ENCODE measurements around the gene RND1.

RND1 gene

DNA sequence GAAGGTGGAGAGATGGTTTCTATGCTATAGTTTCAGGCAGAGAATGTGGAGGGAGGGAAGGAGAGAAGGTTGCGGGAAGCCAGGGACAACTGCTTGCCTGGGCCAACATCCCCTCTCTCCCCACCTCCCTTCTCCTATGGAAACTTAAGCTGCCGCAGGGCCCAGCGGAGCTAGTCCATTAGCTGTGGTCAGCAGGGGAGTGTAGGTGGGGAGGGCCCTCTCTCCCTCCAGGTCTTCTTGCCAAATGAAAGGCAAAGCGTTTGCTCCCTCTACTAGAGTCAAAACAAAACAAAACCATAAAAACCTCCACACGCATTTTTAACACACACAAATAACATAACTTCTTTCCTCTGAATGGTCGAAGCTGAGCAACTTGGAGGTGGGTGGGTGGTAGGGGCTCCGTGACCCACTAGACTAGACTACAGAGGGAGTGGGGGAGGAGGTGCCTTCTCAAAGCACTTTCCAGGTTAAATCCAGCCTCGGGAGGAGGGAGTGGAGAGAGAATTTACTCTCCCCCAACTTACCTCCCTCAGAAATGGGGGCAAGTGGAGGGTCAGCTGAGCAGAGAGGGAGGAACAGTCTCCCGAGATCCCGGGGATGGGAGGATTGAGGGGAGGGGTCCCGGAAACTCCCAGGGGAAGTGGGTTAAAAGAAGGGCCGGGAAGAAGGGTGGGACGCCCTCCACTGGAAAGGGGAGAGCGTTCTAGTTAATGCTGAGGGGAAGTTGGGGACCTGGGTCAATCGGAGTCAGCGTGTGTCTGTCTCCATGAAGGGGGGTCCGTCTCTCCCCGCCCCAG is 52.0 kb downstream of the RND1 start:
- CTCF ChIA-PET, result interaction anchor here (0.8 to 5.4 kb wide), 31 partner anchors 10 to 274 kb away, joined by 3 to 70 read pairs (median 7); partner anchors contain the start of genes DDX23 and RND1
- no peak for DNase-seq (ENCODE audit: extremely low spot score)
- TF ChIP-seq, protein P1, sequence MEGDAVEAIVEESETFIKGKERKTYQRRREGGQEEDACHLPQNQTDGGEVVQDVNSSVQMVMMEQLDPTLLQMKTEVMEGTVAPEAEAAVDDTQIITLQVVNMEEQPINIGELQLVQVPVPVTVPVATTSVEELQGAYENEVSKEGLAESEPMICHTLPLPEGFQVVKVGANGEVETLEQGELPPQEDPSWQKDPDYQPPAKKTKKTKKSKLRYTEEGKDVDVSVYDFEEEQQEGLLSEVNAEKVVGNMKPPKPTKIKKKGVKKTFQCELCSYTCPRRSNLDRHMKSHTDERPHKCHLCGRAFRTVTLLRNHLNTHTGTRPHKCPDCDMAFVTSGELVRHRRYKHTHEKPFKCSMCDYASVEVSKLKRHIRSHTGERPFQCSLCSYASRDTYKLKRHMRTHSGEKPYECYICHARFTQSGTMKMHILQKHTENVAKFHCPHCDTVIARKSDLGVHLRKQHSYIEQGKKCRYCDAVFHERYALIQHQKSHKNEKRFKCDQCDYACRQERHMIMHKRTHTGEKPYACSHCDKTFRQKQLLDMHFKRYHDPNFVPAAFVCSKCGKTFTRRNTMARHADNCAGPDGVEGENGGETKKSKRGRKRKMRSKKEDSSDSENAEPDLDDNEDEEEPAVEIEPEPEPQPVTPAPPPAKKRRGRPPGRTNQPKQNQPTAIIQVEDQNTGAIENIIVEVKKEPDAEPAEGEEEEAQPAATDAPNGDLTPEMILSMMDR (IDR thresholded peaks at IDR 0.05; ENCODE audit: control extremely low read depth, extremely low read depth, low read depth, missing control alignments), result peak; percentile 4
- POLR2A ChIA-PET, result no interaction called here

DNA sequence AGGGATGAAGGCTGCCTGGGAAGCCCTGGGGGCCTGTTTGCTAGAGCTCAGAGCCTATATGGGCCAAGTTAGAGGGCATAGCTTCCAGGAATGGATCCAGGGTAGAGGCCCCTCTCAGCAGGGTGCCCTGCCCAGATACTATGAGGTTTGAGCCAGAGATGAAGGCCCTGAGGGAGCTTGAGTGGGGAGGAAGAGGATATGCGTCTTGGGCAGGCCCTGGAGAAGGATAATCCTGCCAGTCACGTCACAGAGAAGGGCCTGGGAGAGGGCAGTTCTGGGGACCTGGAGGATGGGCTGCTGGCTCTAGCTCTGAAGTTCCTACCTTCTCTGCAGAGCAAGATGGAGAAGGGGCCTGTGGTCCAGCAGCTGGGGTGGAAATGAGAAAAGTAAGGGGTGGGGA is 53.3 kb downstream of the RND1 start:
- POLR2A ChIA-PET, result interaction anchor here (0.6 kb wide), 1 partner anchor 40 kb away, joined by 7 read pairs; the partner anchor contains the start of gene DDX23
- DNase-seq (ENCODE audit: extremely low spot score), result no peak
- TF ChIP-seq, protein P1 (IDR thresholded peaks at IDR 0.05; ENCODE audit: control extremely low read depth, extremely low read depth, low read depth, missing control alignments), result no peak
- CTCF ChIA-PET, result interaction anchor here (0.8 to 3.7 kb wide), 6 partner anchors 14 to 176 kb away, joined by 3 to 30 read pairs (median 6); no protein-coding TSS in a partner anchor

DNA sequence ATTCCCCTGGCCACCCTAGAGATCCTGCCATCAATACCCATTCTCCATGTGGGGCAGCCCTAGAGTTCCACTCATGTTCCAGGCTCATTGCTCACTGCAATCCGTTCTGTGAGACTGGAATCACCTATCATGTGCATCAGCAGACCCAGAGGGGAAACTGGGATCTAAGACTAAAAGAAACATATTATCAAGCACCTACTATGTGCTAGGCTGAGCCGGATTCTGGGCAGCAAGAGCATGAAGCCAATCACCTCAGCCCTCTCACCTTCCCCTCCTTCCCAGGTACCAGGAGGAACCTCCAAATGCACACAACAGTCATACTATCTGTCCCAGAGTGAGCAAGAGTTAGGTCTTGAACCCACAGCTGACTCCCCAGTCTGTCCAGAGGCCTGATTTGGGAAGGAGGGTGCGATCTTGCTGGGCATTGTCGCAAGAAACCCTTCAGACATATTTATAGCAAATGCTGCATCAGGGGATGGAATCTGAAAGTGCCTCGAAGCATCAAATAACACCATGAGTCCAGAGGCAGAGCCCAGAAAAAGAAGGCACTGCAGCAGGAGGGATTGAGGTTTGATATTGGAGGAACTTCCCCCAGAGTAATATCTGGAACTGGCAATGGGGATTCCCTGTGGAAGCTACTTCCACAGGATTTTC is 54.1 kb downstream of the RND1 start:
- DNase-seq (ENCODE audit: extremely low spot score), result no peak
- ChIA-PET POLR2A (interaction anchor here (0.6 kb wide), 1 partner anchor 41 kb away, joined by 7 read pairs; the partner anchor contains the start of gene DDX23), CTCF (interaction anchor here (0.8 to 3.7 kb wide), 7 partner anchors 10 to 58 kb away, joined by 3 to 30 read pairs (median 6); no protein-coding TSS in a partner anchor)

DNA sequence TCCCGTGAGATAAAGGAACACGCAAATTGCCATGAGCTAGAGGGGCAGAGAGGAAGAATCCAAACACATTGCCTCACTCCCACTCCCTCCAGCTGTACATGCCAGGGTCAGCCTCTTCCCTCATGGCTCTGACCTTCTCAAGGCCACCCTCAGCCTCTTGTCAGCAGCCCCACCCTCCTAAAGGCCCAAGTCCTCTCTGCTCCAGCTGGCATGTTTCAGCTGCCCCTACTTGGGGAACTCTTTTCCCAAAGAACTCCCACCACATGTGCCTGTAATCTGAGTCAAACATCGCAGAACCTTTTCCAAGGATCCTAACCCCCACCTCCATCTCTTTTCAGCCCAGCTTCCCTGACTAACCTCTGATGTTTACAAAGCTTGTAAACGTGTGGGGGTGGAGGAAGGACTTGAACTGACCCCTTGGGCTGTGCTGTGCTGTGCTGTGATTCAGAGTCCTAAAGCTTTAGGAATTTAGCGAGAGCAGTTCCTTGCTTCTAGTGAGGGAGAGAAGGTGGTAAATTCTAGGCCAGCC is 54.7 kb downstream of the RND1 start:
- CTCF ChIA-PET, result interaction anchor here (0.8 to 2.5 kb wide), 4 partner anchors 10 to 58 kb away, joined by 3 to 9 read pairs (median 4); no protein-coding TSS in a partner anchor
- POLR2A ChIA-PET, result no interaction called here

More for the DNA sequence above, 54.1 kb downstream of the RND1 start:
- TF ChIP-seq, protein P1 (IDR thresholded peaks at IDR 0.05; ENCODE audit: control extremely low read depth, extremely low read depth, low read depth, missing control alignments), result no peak

DNA sequence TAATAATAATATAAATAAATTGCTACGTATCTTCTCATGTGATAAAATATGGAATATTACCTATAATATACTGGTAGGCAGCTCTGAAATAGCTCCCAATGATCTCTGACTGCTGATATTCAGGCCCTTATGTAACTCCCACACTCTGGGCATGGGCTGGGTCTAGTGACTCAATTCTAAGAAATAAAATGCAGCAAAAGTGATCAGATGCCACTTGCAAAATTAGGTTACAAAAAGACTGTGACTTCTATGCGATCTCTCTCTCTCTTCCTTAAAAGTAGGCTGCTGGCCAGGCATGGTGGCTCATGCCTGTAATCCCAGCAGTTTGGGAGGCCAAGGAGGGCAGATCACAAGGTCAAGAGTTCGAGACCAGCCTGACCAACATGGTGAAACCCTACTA is 57.7 kb downstream of the RND1 start:
- no peak for DNase-seq (ENCODE audit: extremely low spot score)
- TF ChIP-seq, protein P1 (IDR thresholded peaks at IDR 0.05; ENCODE audit: control extremely low read depth, extremely low read depth, low read depth, missing control alignments), result no peak
- POLR2A ChIA-PET, result no interaction called here
- CTCF ChIA-PET, result interaction anchor here (0.8 to 1.7 kb wide), 4 partner anchors 11 to 55 kb away, joined by 3 to 4 read pairs (median 4); no protein-coding TSS in a partner anchor

More for the DNA sequence above, 54.7 kb downstream of the RND1 start:
- no peak for DNase-seq (ENCODE audit: extremely low spot score)
- TF ChIP-seq, protein P1 (IDR thresholded peaks at IDR 0.05; ENCODE audit: control extremely low read depth, extremely low read depth, low read depth, missing control alignments), result no peak

Data from GM10248 (cell line).